Effector memory CD8-positive, alpha-beta T cell (primary cell): ENCODE results near the gene TIMM8A.
"Not testable (repeated sequence)": the region's sequence is repeated elsewhere in the genome, so short reads cannot be mapped to it uniquely, and the experiment has no call there.

Experiments
- ATAC-seq: fragments of 150-1000 bp; cut with Tn5 transposase; replicated peaks from 2 replicates; pipeline ENCODE4 v1.10.0; 2021; ENCODE audit warnings: mild to moderate bottlenecking, moderate library complexity
- DNase-seq, 3 experiments: peaks; one replicate each; pipeline ENCODE4 v3.0.0; 2021
- H3K27ac Mint-ChIP-seq, 2 donors: one replicate each; pipeline ENCODE4 v1.8.0; 2022; ENCODE audit warnings: mild to moderate bottlenecking in 2 of 2, mixed read lengths in 2 of 2, moderate library complexity in 2 of 2
- H3K27me3 Mint-ChIP-seq, 2 donors: one replicate each; pipeline ENCODE4 v1.8.0; 2022; ENCODE audit warnings: mixed read lengths in 2 of 2
- H3K36me3 Mint-ChIP-seq: one replicate; pipeline ENCODE4 v1.8.0; 2022; ENCODE audit warnings: mild to moderate bottlenecking, moderate library complexity, mixed read lengths; ENCODE audit not compliant: insufficient read depth
- H3K4me1 Mint-ChIP-seq, 2 donors: one replicate each; pipeline ENCODE4 v1.8.0; 2022; ENCODE audit warnings: low read depth in 2 of 2, mixed read lengths in 2 of 2
- H3K4me3 Mint-ChIP-seq, 2 donors: one replicate each; pipeline ENCODE4 v1.8.0; 2022; ENCODE audit warnings: mild to moderate bottlenecking in 2 of 2, mixed read lengths in 2 of 2, moderate library complexity in 2 of 2
- H3K9me3 Mint-ChIP-seq, 2 donors: one replicate each; pipeline ENCODE4 v1.8.0; 2022; ENCODE audit warnings: mixed read lengths in 2 of 2

The TIMM8A gene

DNA sequence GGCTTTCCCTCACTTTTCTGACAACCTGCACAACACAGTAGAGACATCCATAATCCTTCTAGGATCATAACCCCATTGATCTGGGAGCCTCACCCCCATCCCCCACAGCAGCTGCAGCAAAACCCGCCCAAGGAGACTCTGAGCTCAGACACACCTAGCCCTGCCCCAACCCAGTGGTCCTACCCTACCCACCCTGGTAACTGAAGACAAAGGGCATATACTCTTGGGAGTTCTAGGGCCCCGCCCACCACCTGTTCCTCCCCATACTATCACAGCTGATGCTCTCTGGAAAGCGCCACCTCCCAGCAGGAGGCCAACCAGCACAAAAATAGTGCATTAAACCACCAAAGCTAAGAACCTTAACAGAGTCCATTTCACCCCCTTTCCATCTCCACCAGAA lies 21.9 kb downstream of the TIMM8A start:
- not testable (repeated sequence) for H3K36me3 Mint-ChIP-seq, H3K4me1 Mint-ChIP-seq, H3K9me3 Mint-ChIP-seq, DNase-seq, H3K27me3 Mint-ChIP-seq, H3K27ac Mint-ChIP-seq, H3K4me3 Mint-ChIP-seq, ATAC-seq

GRCh38 chrX:101303790-101304189 lies 44.8 kb downstream of the TIMM8A start:
- Mint-ChIP-seq H3K4me1 (no peaks in the 10 kb centered on the region), H3K36me3 (no peaks in the 10 kb centered on the region), H3K27ac (no peak overlapping the region), H3K27me3 (no peaks in the 10 kb centered on the region), H3K4me3 (no peak overlapping the region), H3K9me3 (no peaks in the 10 kb centered on the region)
- ATAC-seq (no peak), DNase-seq (no peak)
